Stimulated activated CD4-positive, alpha-beta T cell treated with anti-CD3 and anti-CD28 coated beads, Interleukin-4, amount 100 ng/mL, for 48 hours (primary cell): ENCODE results near the gene DESI1.
"Not testable (repeated sequence)": the region's sequence is repeated elsewhere in the genome, so short reads cannot be mapped to it uniquely, and the experiment has no call there.

Experiments
- DNase-seq, 2 donors: peaks; one replicate each; pipeline ENCODE4 v3.0.0-alpha.2; 2020; ENCODE audit warnings: low read depth in 2 of 2

The DESI1 gene

GRCh38 chr22:41558241-41558630, 62.6 kb downstream of the DESI1 start:
- not testable (repeated sequence) for DNase-seq

- DNase-seq, result peak in 1 of 2 donors; percentile 21
Measured at GRCh38 chr22:41557401-41558240, 63.2 kb downstream of the DESI1 start.

GRCh38 chr22:41556561-41556960, 64.3 kb downstream of the DESI1 start:
- no peak for DNase-seq

GRCh38 chr22:41555325-41555982, 65.4 kb downstream of the DESI1 start:
- no peak for DNase-seq

- no peak for DNase-seq
Measured at GRCh38 chr22:41551877-41552582, 68.8 kb downstream of the DESI1 start.

GRCh38 chr22:41550952-41551491, 69.8 kb downstream of the DESI1 start:
- DNase-seq, result no peak

- no peak for DNase-seq
Measured at GRCh38 chr22:41548830-41549211, 72.0 kb downstream of the DESI1 start.
